ENCODE results near the gene LAGE3. TPM values are rescaled to one million over a fixed set of nuclear protein-coding genes. Genes with fewer than 3 reads are reported as not detected.

LAGE3 gene
- total RNA-seq, 1 experiment from 2014 or later: 175 TPM

DNA sequence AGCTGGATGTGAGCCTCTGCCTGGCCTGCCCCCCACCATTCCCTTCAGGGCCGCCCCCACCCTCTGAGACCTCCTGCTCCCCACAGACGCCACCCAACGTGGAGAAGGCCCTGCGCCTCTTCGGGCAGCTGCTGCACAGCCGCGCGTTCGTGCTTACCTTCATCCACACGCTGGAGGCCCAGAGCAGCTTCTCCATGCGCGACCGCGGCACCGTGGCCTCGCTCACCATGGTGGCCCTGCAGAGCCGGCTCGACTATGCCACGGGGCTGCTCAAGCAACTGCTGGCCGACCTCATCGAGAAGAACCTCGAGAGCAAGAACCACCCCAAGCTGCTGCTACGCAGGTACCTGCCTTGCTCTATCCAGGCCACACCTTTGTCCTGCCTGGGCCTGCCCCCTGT, 10.9 kb downstream of the LAGE3 start:
- ChIA-PET POLR2A (no interaction called here), CTCF (no interaction called here)
- no peaks in the 10 kb centered on the region for H3K27me3 ChIP-seq (ENCODE audit: control insufficient read depth, insufficient read depth, low read length)
- ATAC-seq (no peak), DNase-seq (ENCODE audit: low read depth, low spot score) (no peak)
- TF ChIP-seq SIN3A (IDR thresholded peaks at IDR 0.05; ENCODE audit: borderline replicate concordance, insufficient read depth, low read depth, low read length) (no peak), POLR2AphosphoS5 (IDR thresholded peaks at IDR 0.05; ENCODE audit: low read depth, low read length) (no peak), TCF7L2 (IDR thresholded peaks at IDR 0.05; ENCODE audit: low read depth, low read length) (no peak)
- TF ChIP-seq, protein P1, sequence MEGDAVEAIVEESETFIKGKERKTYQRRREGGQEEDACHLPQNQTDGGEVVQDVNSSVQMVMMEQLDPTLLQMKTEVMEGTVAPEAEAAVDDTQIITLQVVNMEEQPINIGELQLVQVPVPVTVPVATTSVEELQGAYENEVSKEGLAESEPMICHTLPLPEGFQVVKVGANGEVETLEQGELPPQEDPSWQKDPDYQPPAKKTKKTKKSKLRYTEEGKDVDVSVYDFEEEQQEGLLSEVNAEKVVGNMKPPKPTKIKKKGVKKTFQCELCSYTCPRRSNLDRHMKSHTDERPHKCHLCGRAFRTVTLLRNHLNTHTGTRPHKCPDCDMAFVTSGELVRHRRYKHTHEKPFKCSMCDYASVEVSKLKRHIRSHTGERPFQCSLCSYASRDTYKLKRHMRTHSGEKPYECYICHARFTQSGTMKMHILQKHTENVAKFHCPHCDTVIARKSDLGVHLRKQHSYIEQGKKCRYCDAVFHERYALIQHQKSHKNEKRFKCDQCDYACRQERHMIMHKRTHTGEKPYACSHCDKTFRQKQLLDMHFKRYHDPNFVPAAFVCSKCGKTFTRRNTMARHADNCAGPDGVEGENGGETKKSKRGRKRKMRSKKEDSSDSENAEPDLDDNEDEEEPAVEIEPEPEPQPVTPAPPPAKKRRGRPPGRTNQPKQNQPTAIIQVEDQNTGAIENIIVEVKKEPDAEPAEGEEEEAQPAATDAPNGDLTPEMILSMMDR (IDR thresholded peaks at IDR 0.05): no peak
- TF ChIP-seq, protein P2, sequence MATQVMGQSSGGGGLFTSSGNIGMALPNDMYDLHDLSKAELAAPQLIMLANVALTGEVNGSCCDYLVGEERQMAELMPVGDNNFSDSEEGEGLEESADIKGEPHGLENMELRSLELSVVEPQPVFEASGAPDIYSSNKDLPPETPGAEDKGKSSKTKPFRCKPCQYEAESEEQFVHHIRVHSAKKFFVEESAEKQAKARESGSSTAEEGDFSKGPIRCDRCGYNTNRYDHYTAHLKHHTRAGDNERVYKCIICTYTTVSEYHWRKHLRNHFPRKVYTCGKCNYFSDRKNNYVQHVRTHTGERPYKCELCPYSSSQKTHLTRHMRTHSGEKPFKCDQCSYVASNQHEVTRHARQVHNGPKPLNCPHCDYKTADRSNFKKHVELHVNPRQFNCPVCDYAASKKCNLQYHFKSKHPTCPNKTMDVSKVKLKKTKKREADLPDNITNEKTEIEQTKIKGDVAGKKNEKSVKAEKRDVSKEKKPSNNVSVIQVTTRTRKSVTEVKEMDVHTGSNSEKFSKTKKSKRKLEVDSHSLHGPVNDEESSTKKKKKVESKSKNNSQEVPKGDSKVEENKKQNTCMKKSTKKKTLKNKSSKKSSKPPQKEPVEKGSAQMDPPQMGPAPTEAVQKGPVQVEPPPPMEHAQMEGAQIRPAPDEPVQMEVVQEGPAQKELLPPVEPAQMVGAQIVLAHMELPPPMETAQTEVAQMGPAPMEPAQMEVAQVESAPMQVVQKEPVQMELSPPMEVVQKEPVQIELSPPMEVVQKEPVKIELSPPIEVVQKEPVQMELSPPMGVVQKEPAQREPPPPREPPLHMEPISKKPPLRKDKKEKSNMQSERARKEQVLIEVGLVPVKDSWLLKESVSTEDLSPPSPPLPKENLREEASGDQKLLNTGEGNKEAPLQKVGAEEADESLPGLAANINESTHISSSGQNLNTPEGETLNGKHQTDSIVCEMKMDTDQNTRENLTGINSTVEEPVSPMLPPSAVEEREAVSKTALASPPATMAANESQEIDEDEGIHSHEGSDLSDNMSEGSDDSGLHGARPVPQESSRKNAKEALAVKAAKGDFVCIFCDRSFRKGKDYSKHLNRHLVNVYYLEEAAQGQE (IDR thresholded peaks at IDR 0.05; ENCODE audit: insufficient read depth in 1 of 2, low read depth in 2 of 2, low read length in 1 of 2): no peak
- intact Hi-C loops (cut with micrococcal nuclease; ENCODE audit: unreplicated experiment): no loop called here
- no peak overlapping the region for H3K27ac ChIP-seq (ENCODE audit: low read length)
- in situ Hi-C loops (cut with HindIII; ENCODE audit: low pct_unique_long_range_greater_than_20kb, low sequenced_read_pairs): no loop called here
- no peaks in the 10 kb centered on the region for H3K4me1 ChIP-seq (ENCODE audit: control insufficient read depth, insufficient read depth, low read length)
- no peak overlapping the region for H3K4me3 ChIP-seq (ENCODE audit: low read depth in 2 of 2, low read length in 2 of 2)
- no peaks in the 10 kb centered on the region for H3K9me3 ChIP-seq (ENCODE audit: control insufficient read depth, insufficient read depth, low read depth, low read length)
- no peaks in the 10 kb centered on the region for H3K36me3 ChIP-seq (ENCODE audit: control insufficient read depth, insufficient read depth, low read length)
- no TSS peak for BruUV-seq (replicated peaks)

DNA sequence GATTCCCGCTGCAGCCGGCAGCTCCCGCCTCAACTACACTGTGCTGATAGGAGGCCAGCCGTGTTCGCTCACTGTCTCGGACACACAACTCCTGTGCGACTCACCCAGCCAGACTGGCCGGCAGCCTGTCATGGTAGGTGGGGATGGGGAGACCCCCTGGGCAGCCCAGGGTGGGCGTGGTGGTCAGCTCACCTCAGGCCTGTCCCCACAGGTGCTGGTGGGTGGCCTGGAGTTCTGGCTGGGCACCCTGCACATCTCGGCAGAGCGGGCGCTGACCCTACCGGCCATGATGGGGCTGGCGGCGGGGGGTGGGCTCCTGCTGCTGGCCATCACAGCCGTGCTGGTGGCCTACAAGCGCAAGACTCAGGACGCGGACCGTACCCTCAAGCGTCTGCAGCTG, 11.5 kb downstream of the LAGE3 start:
- TF ChIP-seq, protein P1 (IDR thresholded peaks at IDR 0.05): no peak
- TF ChIP-seq SIN3A (IDR thresholded peaks at IDR 0.05; ENCODE audit: borderline replicate concordance, insufficient read depth, low read depth, low read length) (no peak), TCF7L2 (IDR thresholded peaks at IDR 0.05; ENCODE audit: low read depth, low read length) (no peak), POLR2AphosphoS5 (IDR thresholded peaks at IDR 0.05; ENCODE audit: low read depth, low read length) (no peak)
- TF ChIP-seq, protein P2 (IDR thresholded peaks at IDR 0.05; ENCODE audit: insufficient read depth in 1 of 2, low read depth in 2 of 2, low read length in 1 of 2): no peak
- no peak for ATAC-seq
- no TSS peak for BruUV-seq (replicated peaks)
- Histone ChIP-seq H3K36me3 (ENCODE audit: control insufficient read depth, insufficient read depth, low read length) (no peaks in the 10 kb centered on the region), H3K9me3 (ENCODE audit: control insufficient read depth, insufficient read depth, low read depth, low read length) (no peaks in the 10 kb centered on the region), H3K4me3 (ENCODE audit: low read depth in 2 of 2, low read length in 2 of 2) (no peak overlapping the region), H3K4me1 (ENCODE audit: control insufficient read depth, insufficient read depth, low read length) (no peaks in the 10 kb centered on the region), H3K27me3 (ENCODE audit: control insufficient read depth, insufficient read depth, low read length) (no peaks in the 10 kb centered on the region), H3K27ac (ENCODE audit: low read length) (no peak overlapping the region)
- intact Hi-C loops (cut with micrococcal nuclease; ENCODE audit: unreplicated experiment) (no loop called here), in situ Hi-C loops (cut with HindIII; ENCODE audit: low pct_unique_long_range_greater_than_20kb, low sequenced_read_pairs) (no loop called here)
- CTCF ChIA-PET: no interaction called here
- POLR2A ChIA-PET: no interaction called here
- no peak for DNase-seq (ENCODE audit: low read depth, low spot score)
